Stimulated activated CD4-positive, alpha-beta T cell treated with anti-CD3 and anti-CD28 coated beads, Interleukin-4, amount 100 ng/mL, for 1 hour (primary cell): ENCODE results near the gene TRIM38.
"Not testable (repeated sequence)": the region's sequence is repeated elsewhere in the genome, so short reads cannot be mapped to it uniquely, and the experiment has no call there.

Source experiments
- DNase-seq: peaks from one replicate; pipeline ENCODE4 v3.0.0-alpha.2; 2020

The TRIM38 gene

GRCh38 chr6:25962149-25963127, at the start of gene TRIM38:
TSS of gene TRIM38 (plus strand) at chr6:25962802. CDS start at chr6:25966523, 3,721 bp downstream.
- DNase-seq, result peak; percentile 41

GRCh38 chr6:25913741-25914140, 48.9 kb upstream of the TRIM38 start:
- DNase-seq, result no peak

GRCh38 chr6:25916330-25916729, 46.3 kb upstream of the TRIM38 start:
- no peak for DNase-seq

- no peak for DNase-seq
Observed at GRCh38 chr6:25916789-25917490, 45.7 kb upstream of the TRIM38 start.

- peak; percentile 13 for DNase-seq
Observed at GRCh38 chr6:25918083-25918683, 44.4 kb upstream of the TRIM38 start.

GRCh38 chr6:25919657-25920056, 42.9 kb upstream of the TRIM38 start:
- no peak for DNase-seq

- no peak for DNase-seq
Observed at GRCh38 chr6:25921525-25922203, 40.9 kb upstream of the TRIM38 start.

GRCh38 chr6:25922301-25922700, 40.3 kb upstream of the TRIM38 start:
- DNase-seq, result no peak

- no peak for DNase-seq
Observed at GRCh38 chr6:25925876-25926275, 36.7 kb upstream of the TRIM38 start.

- no peak for DNase-seq
Observed at GRCh38 chr6:25927178-25927577, 35.4 kb upstream of the TRIM38 start.

- DNase-seq, result no peak
Observed at GRCh38 chr6:25927756-25928216, 34.8 kb upstream of the TRIM38 start.

- DNase-seq, result no peak
Observed at GRCh38 chr6:25928562-25929324, 33.9 kb upstream of the TRIM38 start.

- DNase-seq, result not testable (repeated sequence)
Observed at GRCh38 chr6:25929785-25930184, 32.8 kb upstream of the TRIM38 start.

- DNase-seq, result no peak
Observed at GRCh38 chr6:25930532-25931410, 31.8 kb upstream of the TRIM38 start, which contains the start of gene SLC17A2. TSS of gene SLC17A2 (minus strand) at chr6:25930691. CDS start at chr6:25925796, 4,895 bp downstream.

- no peak for DNase-seq
Observed at GRCh38 chr6:25931411-25931709, 31.2 kb upstream of the TRIM38 start.

- no peak for DNase-seq
Observed at GRCh38 chr6:25934156-25934555, 28.4 kb upstream of the TRIM38 start.

GRCh38 chr6:25934735-25935313, 27.8 kb upstream of the TRIM38 start:
- no peak for DNase-seq

GRCh38 chr6:25935953-25936352, 26.6 kb upstream of the TRIM38 start:
- no peak for DNase-seq

- no peak for DNase-seq
Observed at GRCh38 chr6:25939593-25939992, 23.0 kb upstream of the TRIM38 start.

- no peak for DNase-seq
Observed at GRCh38 chr6:25942561-25943147, 19.9 kb upstream of the TRIM38 start.
